Breast epithelium (tissue), 4 donors: Measurements from ENCODE around the gene KLF6. TPM values are rescaled to one million over a fixed set of nuclear protein-coding genes. Genes with fewer than 3 reads are reported as not detected.

Experiments used
- DNase-seq, 2 donors: peaks; one replicate each; pipeline ENCODE4 v3.0.0-alpha.2; 2019; ENCODE audit warnings: low spot score in 2 of 2
- H3K27ac ChIP-seq, 2 donors: fragments of 200-600 bp; sonication (generic) in 1 of 2; one replicate each; pipeline ENCODE4 v1.5.1; 2016 to 2019; ENCODE audit warnings: mild to moderate bottlenecking in 1 of 2
- H3K27me3 ChIP-seq, 2 donors: fragments of 200-600 bp; sonication (generic) in 1 of 2; one replicate each; pipeline versions ENCODE4 v1.5.1 to v1.6.0; 2017 to 2019; ENCODE audit warnings: control low read depth in 1 of 2, mild to moderate bottlenecking in 1 of 2
- H3K36me3 ChIP-seq: fragments of 200-600 bp; one replicate; pipeline ENCODE4 v1.5.1; 2019
- H3K4me1 ChIP-seq, 2 donors: fragments of 200-600 bp; sonication (generic); one replicate each; pipeline ENCODE4 v1.5.1; 2016 to 2019; ENCODE audit warnings: control low read depth in 1 of 2
- H3K4me3 ChIP-seq, 3 donors: fragments of 200-600 bp; sonication (generic); 1 replicate in 2 of 3; 2 replicates in 1 of 3; pipeline ENCODE4 v1.5.1; 2016 to 2019; ENCODE audit warnings: mild to moderate bottlenecking in 3 of 3, moderate library complexity in 2 of 3
- H3K9me3 ChIP-seq, 2 donors: fragments of 200-600 bp; sonication (generic) in 1 of 2; one replicate each; pipeline ENCODE4 v1.5.1; 2016 to 2019; ENCODE audit warnings: control low read depth in 1 of 2
- POLR2A ChIP-seq: fragments of 450-650 bp; IDR thresholded peaks from one replicate; pipeline ENCODE4 v1.6.1; 2016; ENCODE audit warnings: antibody characterized with exemption, mild to moderate bottlenecking, moderate library complexity
- POLR2AphosphoS5 ChIP-seq, 3 donors: sonication (generic); formaldehyde crosslinking; IDR thresholded peaks; one replicate each; pipeline ENCODE4 v1.6.1; 2017; ENCODE audit warnings: antibody characterized with exemption in 3 of 3
- intact Hi-C: fragments of 100-400 bp; cut with DNase I; formaldehyde crosslinking; loops from one replicate; pipeline ENCODE4 v1.15.1; 2023; ENCODE audit warnings: low total_unique reads
- total RNA-seq, 3 donors: library from RNA; depleted of rRNA; stranded (reverse); fragments of >200 nt; gene quantifications; one replicate each; pipeline ENCODE4 v1.1.0, GENCODE V29; 2016
- TF ChIP-seq, protein P1 (sequence below), 3 donors: fragments of 450-650 bp; IDR thresholded peaks; one replicate each; pipeline ENCODE4 v1.5.1; 2016 to 2017; ENCODE audit warnings: antibody characterized with exemption in 3 of 3, mild to moderate bottlenecking in 3 of 3, moderate library complexity in 3 of 3

KLF6 gene
- total RNA-seq, 3 donors from 2014 or later = 132 to 347 (median 186) TPM

GRCh38 chr10:3750006-3750816, 34.8 kb downstream of the KLF6 start:
- Histone ChIP-seq H3K36me3 (no peaks in the 10 kb centered on the region), H3K4me3 (peak overlapping the region in 2 of 3 donors; percentile 9 to 14), H3K4me1 (no peaks in the 10 kb centered on the region), H3K27me3 (no peaks in the 10 kb centered on the region), H3K9me3 (no peaks in the 10 kb centered on the region), H3K27ac (peak overlapping the region; percentile 36 to 71)
- DNase-seq = no peak
- TF ChIP-seq, protein P1, sequence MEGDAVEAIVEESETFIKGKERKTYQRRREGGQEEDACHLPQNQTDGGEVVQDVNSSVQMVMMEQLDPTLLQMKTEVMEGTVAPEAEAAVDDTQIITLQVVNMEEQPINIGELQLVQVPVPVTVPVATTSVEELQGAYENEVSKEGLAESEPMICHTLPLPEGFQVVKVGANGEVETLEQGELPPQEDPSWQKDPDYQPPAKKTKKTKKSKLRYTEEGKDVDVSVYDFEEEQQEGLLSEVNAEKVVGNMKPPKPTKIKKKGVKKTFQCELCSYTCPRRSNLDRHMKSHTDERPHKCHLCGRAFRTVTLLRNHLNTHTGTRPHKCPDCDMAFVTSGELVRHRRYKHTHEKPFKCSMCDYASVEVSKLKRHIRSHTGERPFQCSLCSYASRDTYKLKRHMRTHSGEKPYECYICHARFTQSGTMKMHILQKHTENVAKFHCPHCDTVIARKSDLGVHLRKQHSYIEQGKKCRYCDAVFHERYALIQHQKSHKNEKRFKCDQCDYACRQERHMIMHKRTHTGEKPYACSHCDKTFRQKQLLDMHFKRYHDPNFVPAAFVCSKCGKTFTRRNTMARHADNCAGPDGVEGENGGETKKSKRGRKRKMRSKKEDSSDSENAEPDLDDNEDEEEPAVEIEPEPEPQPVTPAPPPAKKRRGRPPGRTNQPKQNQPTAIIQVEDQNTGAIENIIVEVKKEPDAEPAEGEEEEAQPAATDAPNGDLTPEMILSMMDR (IDR thresholded peaks at IDR 0.05) = no peak
- TF ChIP-seq POLR2A (no peak), POLR2AphosphoS5 (IDR thresholded peaks at IDR 0.05) (peak in 1 of 3 donors; percentile 16)
- intact Hi-C loops = no loop called here

DNA sequence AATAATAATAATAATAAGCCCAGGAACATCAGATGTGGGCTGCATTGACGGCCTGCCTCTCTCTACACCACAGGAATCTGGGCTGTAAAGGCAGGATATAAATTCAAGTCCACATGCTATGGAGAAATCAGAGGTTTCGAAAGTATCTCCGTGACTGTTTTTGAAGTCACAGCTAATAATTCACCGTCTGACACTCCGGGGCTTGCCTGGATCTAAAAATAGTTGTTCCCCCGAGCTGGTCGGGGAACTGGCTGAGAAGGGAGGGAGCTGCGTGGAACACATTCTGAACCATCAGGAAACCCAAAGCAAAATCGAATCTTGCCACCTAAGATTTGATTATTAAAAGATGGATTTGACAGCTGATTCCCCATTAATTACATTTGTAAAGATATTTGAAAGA, 35.4 kb downstream of the KLF6 start:
- DNase-seq = no peak
- no peaks in the 10 kb centered on the region for H3K9me3 ChIP-seq
- no peaks in the 10 kb centered on the region for H3K4me1 ChIP-seq
- H3K27me3 ChIP-seq = no peaks in the 10 kb centered on the region
- intact Hi-C loops = no loop called here
- peak overlapping the region in 2 of 3 donors; percentile 9 to 14 for H3K4me3 ChIP-seq
- peak overlapping the region; percentile 36 to 71 for H3K27ac ChIP-seq
- no peak for TF ChIP-seq POLR2A
- peak; percentile 13 to 62 (median 39) for TF ChIP-seq POLR2AphosphoS5 (IDR thresholded peaks at IDR 0.05)
- H3K36me3 ChIP-seq = no peaks in the 10 kb centered on the region

DNA sequence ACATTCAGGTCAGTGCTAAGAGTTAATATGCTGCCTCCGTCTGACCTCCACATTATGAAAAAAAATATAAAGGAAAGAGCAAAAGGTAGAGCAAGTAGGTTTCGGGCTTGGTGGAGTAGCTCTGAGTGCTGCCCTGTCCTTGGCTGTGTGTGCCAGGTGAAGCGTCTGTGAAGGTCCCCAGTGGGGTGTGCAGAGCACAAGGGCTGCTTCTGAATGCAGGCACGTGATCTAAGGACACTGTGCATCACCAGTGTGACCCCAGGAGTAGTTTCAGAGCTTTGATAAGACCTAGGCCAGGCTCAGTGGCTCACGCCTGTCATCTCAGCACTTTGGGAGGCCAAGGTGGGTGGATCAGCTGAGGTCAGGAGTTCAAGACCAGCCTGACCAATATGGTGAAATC, 36.0 kb downstream of the KLF6 start:
- intact Hi-C loops = no loop called here
- peak overlapping the region in 1 of 2 donors; percentile 50 for H3K27ac ChIP-seq
- no peak for DNase-seq
- no peak for TF ChIP-seq POLR2AphosphoS5 (IDR thresholded peaks at IDR 0.05)
- no peak for TF ChIP-seq POLR2A
- TF ChIP-seq, protein P1 (IDR thresholded peaks at IDR 0.05) = no peak
- H3K4me1 ChIP-seq = no peaks in the 10 kb centered on the region
- H3K27me3 ChIP-seq = no peaks in the 10 kb centered on the region
- H3K4me3 ChIP-seq = no peak overlapping the region
- no peaks in the 10 kb centered on the region for H3K9me3 ChIP-seq
- H3K36me3 ChIP-seq = no peaks in the 10 kb centered on the region

DNA sequence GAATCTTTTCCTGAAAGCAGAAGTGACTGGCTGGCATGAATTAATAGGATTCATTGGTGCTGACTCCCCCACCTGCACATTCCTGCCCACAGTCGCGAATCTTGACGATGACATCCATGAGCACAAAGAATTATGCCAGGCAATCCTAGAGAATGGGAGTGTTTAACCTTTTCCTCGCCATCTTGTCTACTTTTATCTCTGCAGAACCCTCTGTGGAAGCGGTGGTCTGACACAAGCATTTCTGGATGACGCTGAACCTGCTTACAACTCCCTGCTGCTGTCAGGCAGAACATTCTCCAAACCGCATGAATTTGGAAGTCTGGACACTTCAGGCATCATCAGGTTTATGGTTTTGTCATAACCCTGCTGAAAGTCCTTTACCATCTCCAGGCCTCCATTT, 36.5 kb downstream of the KLF6 start:
- TF ChIP-seq POLR2AphosphoS5 (IDR thresholded peaks at IDR 0.05) (no peak), POLR2A (no peak)
- DNase-seq = no peak
- intact Hi-C loops = no loop called here

GRCh38 chr10:3747984-3748383, 37.0 kb downstream of the KLF6 start:
- Histone ChIP-seq H3K36me3 (no peaks in the 10 kb centered on the region), H3K27ac (peak overlapping the region in 1 of 2 donors; percentile 75), H3K4me1 (no peaks in the 10 kb centered on the region), H3K4me3 (no peak overlapping the region), H3K27me3 (no peaks in the 10 kb centered on the region), H3K9me3 (no peaks in the 10 kb centered on the region)
- no peak for DNase-seq
- TF ChIP-seq POLR2A (no peak), POLR2AphosphoS5 (IDR thresholded peaks at IDR 0.05) (no peak)
- TF ChIP-seq, protein P1 (IDR thresholded peaks at IDR 0.05) = no peak
- intact Hi-C loops = no loop called here

More for the DNA sequence above, 36.5 kb downstream of the KLF6 start:
- no peaks in the 10 kb centered on the region for H3K27me3 ChIP-seq
- H3K9me3 ChIP-seq = no peaks in the 10 kb centered on the region
- H3K4me1 ChIP-seq = no peaks in the 10 kb centered on the region
- H3K36me3 ChIP-seq = no peaks in the 10 kb centered on the region
- no peak overlapping the region for H3K4me3 ChIP-seq
- no peak overlapping the region for H3K27ac ChIP-seq

DNA sequence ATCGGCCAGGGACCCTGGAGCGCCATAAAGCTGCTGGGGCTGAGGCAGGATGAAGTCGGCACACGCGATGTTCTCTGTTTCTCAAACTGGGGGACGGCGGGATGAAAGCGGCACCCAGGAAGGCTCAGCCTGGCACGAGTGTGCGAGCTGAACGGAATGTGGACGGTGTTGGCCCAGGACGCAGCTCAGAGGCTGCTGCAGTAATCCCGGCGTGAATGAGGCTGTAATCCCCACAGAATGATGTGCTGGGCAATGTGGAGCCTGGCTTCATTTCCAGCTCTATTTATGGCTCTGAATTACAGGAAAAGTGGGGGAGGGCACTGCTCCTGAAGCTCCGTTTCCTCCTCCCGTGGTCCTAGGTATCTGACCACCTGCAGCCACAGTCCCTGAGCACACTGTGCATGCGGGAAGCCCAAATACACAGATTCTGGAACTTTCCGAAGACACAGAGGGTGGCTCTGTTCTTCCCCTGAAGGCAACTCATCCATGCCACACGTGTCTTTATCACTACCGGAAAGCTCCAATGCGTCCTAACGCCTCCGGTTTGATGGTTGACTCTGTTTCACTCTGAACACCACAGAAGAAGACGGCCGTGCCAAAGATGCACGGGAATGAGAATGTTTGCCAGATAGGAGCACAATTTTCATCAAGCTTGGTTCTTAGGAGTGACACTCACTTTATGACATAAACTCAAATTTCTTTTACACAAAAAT, 37.6 kb downstream of the KLF6 start:
- Histone ChIP-seq H3K27me3 (no peaks in the 10 kb centered on the region), H3K27ac (peak overlapping the region; percentile 40 to 75), H3K4me3 (peak overlapping the region in 1 of 3 donors; percentile 32), H3K9me3 (no peaks in the 10 kb centered on the region), H3K4me1 (no peaks in the 10 kb centered on the region), H3K36me3 (no peaks in the 10 kb centered on the region)
- TF ChIP-seq, protein P1 (IDR thresholded peaks at IDR 0.05) = no peak
- TF ChIP-seq POLR2A = no peak
- TF ChIP-seq POLR2AphosphoS5 (IDR thresholded peaks at IDR 0.05) = no peak
- DNase-seq = no peak
- intact Hi-C loops = no loop called here
